OCI-LY1 (cell line): ENCODE measurements around the gene CNNM4.

ENCODE experiments used
- CTCF ChIP-seq: fragments of 200-600 bp; sonication (generic), shearing (Covaris generic); IDR thresholded peaks from 2 replicates; pipeline ENCODE4 v1.5.1; 2017; ENCODE audit warnings: mild to moderate bottlenecking, antibody characterized with exemption, low read length, moderate library complexity, mixed read lengths
- EZH2 ChIP-seq: fragments of 200-600 bp; sonication (generic), shearing (Covaris generic); IDR thresholded peaks from 2 replicates; pipeline ENCODE4 v1.8.0; 2017; ENCODE audit warnings: borderline replicate concordance, mixed run types, mild to moderate bottlenecking, antibody characterized with exemption, low read length, moderate library complexity, mixed read lengths

GRCh38 chr2:96773922-96774321, 13.2 kb downstream of the CNNM4 start:
- TF ChIP-seq EZH2: no peak
- TF ChIP-seq CTCF: no peak
